ENCODE results near the gene ZNF221. TPM values are rescaled to one million over a fixed set of nuclear protein-coding genes. Genes with fewer than 3 reads are reported as not detected.

Gene ZNF221
- polyA plus RNA-seq, 1 donor (not counting 4 experiments of a cell fraction or from before 2014, with no cell fraction given), result 1.5 TPM

DNA sequence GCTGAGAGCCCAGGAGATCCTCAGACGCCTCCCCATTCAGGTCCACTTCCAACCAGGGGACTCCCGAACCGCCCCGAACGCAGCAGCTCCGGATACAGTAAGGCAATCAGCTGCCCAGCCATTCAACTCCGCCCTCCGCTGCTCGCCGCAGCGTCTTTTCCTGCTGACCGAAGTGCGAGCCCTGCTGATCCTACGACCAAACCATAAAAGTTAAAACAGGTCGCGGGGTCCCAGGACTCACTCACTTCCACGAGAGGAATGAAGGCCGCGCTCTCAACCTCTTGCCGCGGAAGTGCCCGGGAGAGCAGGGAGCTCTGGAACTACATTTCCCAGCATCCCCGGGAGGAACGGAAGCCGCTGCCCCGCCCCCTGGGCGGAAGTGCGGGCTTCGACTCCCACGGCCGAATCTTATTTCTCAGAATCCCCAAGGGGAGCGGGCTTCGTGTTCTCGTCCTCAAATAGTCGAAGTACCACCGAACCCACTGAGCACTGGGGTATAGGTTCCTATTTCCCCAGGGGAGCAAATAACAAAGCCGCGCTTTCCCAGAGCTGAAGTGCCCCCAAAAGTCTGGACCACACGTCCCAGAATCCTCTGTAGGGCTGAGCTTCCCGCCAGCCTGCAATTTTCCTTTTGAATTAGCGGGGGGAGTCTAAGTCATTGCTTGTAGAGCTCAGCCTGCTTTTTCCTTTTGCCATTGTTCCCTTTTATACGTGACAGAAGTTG is 15.9 kb upstream of the ZNF221 start, which contains the start of gene ZNF45:
TSS of gene ZNF45 (minus strand) at position 298 of the 724 bp plus-strand sequence. CDS start 13,097 bp downstream, outside the sequence.
- H3K4me1 ChIP-seq (ENCODE audit: control insufficient read depth, extremely low read depth, insufficient read depth, low read length), result peaks cover 13% of the 10 kb centered on the region
- H3K9ac ChIP-seq (ENCODE audit: control insufficient read depth, extremely low read depth, insufficient read depth, low read length), result peak within 1 kb of the TSS; percentile 80
- peaks cover 1 to 5% of the 10 kb centered on the region in 2 experiments for H3K36me3 ChIP-seq (ENCODE audit: control insufficient read depth in 2 of 2, extremely low read depth in 1 of 2, insufficient read depth in 2 of 2, low read length in 2 of 2)
- no peaks in the 10 kb centered on the region for H3K9me1 ChIP-seq (ENCODE audit: control insufficient read depth, extremely low read depth, insufficient read depth, low read length)
- H3K27me3 ChIP-seq (ENCODE audit: control insufficient read depth, extremely low read depth, insufficient read depth, low read length), result no peaks in the 10 kb centered on the region
- H3K4me3 ChIP-seq (ENCODE audit: control insufficient read depth in 2 of 3, extremely low read depth in 1 of 3, insufficient read depth in 2 of 3, low read depth in 1 of 3, low read length in 3 of 3), result peak within 1 kb of the TSS; percentile 65 to 83 (median 80)
- DNase-seq (ENCODE audit: low read depth, low spot score) (peak; percentile 15), FAIRE-seq (peak; percentile 32)
- dilution Hi-C loops (cut with MboI; ENCODE audit: extremely low pct_ligation_motif_present, low sequenced_read_pairs), result no loop called here
- H3K79me2 ChIP-seq (ENCODE audit: control insufficient read depth, insufficient read depth, low read length), result no peaks in the 10 kb centered on the region
- H4K20me1 ChIP-seq (ENCODE audit: control insufficient read depth, extremely low read depth, insufficient read depth, low read length), result no peaks in the 10 kb centered on the region
- H3K9me3 ChIP-seq (ENCODE audit: control insufficient read depth, low read depth, low read length), result no peaks in the 10 kb centered on the region
- TF ChIP-seq, protein P1, sequence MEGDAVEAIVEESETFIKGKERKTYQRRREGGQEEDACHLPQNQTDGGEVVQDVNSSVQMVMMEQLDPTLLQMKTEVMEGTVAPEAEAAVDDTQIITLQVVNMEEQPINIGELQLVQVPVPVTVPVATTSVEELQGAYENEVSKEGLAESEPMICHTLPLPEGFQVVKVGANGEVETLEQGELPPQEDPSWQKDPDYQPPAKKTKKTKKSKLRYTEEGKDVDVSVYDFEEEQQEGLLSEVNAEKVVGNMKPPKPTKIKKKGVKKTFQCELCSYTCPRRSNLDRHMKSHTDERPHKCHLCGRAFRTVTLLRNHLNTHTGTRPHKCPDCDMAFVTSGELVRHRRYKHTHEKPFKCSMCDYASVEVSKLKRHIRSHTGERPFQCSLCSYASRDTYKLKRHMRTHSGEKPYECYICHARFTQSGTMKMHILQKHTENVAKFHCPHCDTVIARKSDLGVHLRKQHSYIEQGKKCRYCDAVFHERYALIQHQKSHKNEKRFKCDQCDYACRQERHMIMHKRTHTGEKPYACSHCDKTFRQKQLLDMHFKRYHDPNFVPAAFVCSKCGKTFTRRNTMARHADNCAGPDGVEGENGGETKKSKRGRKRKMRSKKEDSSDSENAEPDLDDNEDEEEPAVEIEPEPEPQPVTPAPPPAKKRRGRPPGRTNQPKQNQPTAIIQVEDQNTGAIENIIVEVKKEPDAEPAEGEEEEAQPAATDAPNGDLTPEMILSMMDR (optimal IDR thresholded peaks at IDR 0.05 in 1 of 3, IDR thresholded peaks at IDR 0.05 in 1 of 3, conservative IDR thresholded peaks at IDR 0.05 in 1 of 3; ENCODE audit: extremely low read depth in 1 of 3, insufficient read depth in 2 of 3, low read length in 3 of 3), result no peak
- TF ChIP-seq EZH2 (IDR thresholded peaks at IDR 0.05; ENCODE audit: low read length), result no peak
- peak within 1 kb of the TSS; percentile 95 for H2AFZ ChIP-seq (ENCODE audit: control insufficient read depth, low read length)
- peak within 1 kb of the TSS; percentile 85 for H3K4me2 ChIP-seq (ENCODE audit: control insufficient read depth, extremely low read depth, insufficient read depth, low read depth, low read length)
- peak within 1 kb of the TSS; percentile 48 for H3K27ac ChIP-seq (ENCODE audit: control insufficient read depth, insufficient read depth, low read length)

DNA sequence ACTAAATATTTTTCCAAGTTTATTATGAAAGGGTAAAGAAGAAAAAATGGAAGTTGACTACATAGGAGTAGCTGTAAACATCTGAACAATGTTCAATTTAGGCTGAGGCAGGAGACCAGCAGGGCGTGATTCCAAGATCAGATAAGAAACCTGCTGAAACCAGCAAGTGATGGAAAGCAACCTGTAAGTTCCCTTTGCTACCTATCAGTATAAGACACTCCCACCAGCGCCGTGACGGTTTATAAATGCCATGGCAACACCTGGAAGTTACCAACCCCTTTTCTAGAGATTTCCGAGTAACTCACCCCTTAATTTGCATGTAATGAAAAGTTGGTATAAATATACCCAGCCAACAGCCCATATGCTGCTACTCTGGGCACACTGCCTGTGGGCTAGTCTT is 14.8 kb upstream of the ZNF221 start:
- FAIRE-seq, result peak; percentile 20

More for the DNA sequence above, 14.8 kb upstream of the ZNF221 start:
- dilution Hi-C loops (cut with MboI; ENCODE audit: extremely low pct_ligation_motif_present, low sequenced_read_pairs), result no loop called here
- H3K4me3 ChIP-seq (ENCODE audit: control insufficient read depth in 2 of 3, extremely low read depth in 1 of 3, insufficient read depth in 2 of 3, low read depth in 1 of 3, low read length in 3 of 3), result no peak overlapping the region
- TF ChIP-seq, protein P1 (optimal IDR thresholded peaks at IDR 0.05 in 1 of 3, IDR thresholded peaks at IDR 0.05 in 1 of 3, conservative IDR thresholded peaks at IDR 0.05 in 1 of 3; ENCODE audit: extremely low read depth in 1 of 3, insufficient read depth in 2 of 3, low read length in 3 of 3), result no peak
- no peak for TF ChIP-seq EZH2 (IDR thresholded peaks at IDR 0.05; ENCODE audit: low read length)
- H3K36me3 ChIP-seq (ENCODE audit: control insufficient read depth in 2 of 2, extremely low read depth in 1 of 2, insufficient read depth in 2 of 2, low read length in 2 of 2), result peaks cover 0 to 5% of the 10 kb centered on the region in 2 experiments
- no peaks in the 10 kb centered on the region for H3K9me1 ChIP-seq (ENCODE audit: control insufficient read depth, extremely low read depth, insufficient read depth, low read length)
- no peak overlapping the region for H3K27ac ChIP-seq (ENCODE audit: control insufficient read depth, insufficient read depth, low read length)
- no peak overlapping the region for H3K9ac ChIP-seq (ENCODE audit: control insufficient read depth, extremely low read depth, insufficient read depth, low read length)
- no peaks in the 10 kb centered on the region for H3K79me2 ChIP-seq (ENCODE audit: control insufficient read depth, insufficient read depth, low read length)
- peak overlapping the region; percentile 85 for H3K4me2 ChIP-seq (ENCODE audit: control insufficient read depth, extremely low read depth, insufficient read depth, low read depth, low read length)
- DNase-seq (ENCODE audit: low read depth, low spot score), result no peak
- H3K9me3 ChIP-seq (ENCODE audit: control insufficient read depth, low read depth, low read length), result no peaks in the 10 kb centered on the region
- H4K20me1 ChIP-seq (ENCODE audit: control insufficient read depth, extremely low read depth, insufficient read depth, low read length), result no peaks in the 10 kb centered on the region
- peak overlapping the region; percentile 17 for H2AFZ ChIP-seq (ENCODE audit: control insufficient read depth, low read length)
- H3K27me3 ChIP-seq (ENCODE audit: control insufficient read depth, extremely low read depth, insufficient read depth, low read length), result no peaks in the 10 kb centered on the region
- H3K4me1 ChIP-seq (ENCODE audit: control insufficient read depth, extremely low read depth, insufficient read depth, low read length), result peaks cover 13% of the 10 kb centered on the region

Measured in keratinocyte (primary cell).